Activated T-cell treated with anti-CD3 and anti-CD28 coated beads, Interleukin-2, amount 50 U/mL, for 48 hours (primary cell): ENCODE results near the gene NDUFAF7.
"Not testable (repeated sequence)": the region's sequence is repeated elsewhere in the genome, so short reads cannot be mapped to it uniquely, and the experiment has no call there.

Experiments used
- DNase-seq, 2 experiments: peaks; one replicate each; pipeline ENCODE4 v3.0.0-alpha.2; 2020

NDUFAF7 gene

GRCh38 chr2:37231241-37232130 is at the start of gene NDUFAF7, which contains the start of gene CEBPZ:
Gene NDUFAF7, plus strand, starts transcription at chr2:37231658. Its CDS starts 48 bp downstream, at chr2:37231706.
Gene CEBPZ, minus strand, starts transcription at chr2:37231596. Its CDS starts 29 bp downstream, at chr2:37231567.
- DNase-seq, result peak; percentile 94 to 95

GRCh38 chr2:37181726-37182684 is 49.5 kb upstream of the NDUFAF7 start:
- no peak for DNase-seq

GRCh38 chr2:37188570-37188969 is 42.9 kb upstream of the NDUFAF7 start, which contains the start of gene SULT6B1:
Gene SULT6B1, minus strand, starts transcription at chr2:37188670. Its CDS starts 30 bp downstream, at chr2:37188640.
- DNase-seq, result no peak

GRCh38 chr2:37189452-37190153 is 41.9 kb upstream of the NDUFAF7 start:
- no peak for DNase-seq

GRCh38 chr2:37190290-37190689 is 41.2 kb upstream of the NDUFAF7 start:
- no peak for DNase-seq

GRCh38 chr2:37191253-37191652 is 40.2 kb upstream of the NDUFAF7 start:
- DNase-seq, result no peak

GRCh38 chr2:37191747-37192146 is 39.7 kb upstream of the NDUFAF7 start:
- no peak for DNase-seq

- DNase-seq, result no peak
Measured at GRCh38 chr2:37192551-37192950, 38.9 kb upstream of the NDUFAF7 start.

GRCh38 chr2:37195862-37196319 is 35.6 kb upstream of the NDUFAF7 start:
- not testable (repeated sequence) for DNase-seq

GRCh38 chr2:37196320-37197195 is 34.9 kb upstream of the NDUFAF7 start, which contains the start of gene CEBPZOS:
Gene CEBPZOS, plus strand, starts transcription at chr2:37196496. Its CDS starts 3,209 bp downstream, at chr2:37199705.
- DNase-seq, result peak; percentile 94 to 95

- DNase-seq, result no peak
Measured at GRCh38 chr2:37198681-37199065, 32.8 kb upstream of the NDUFAF7 start.

- DNase-seq, result no peak
Measured at GRCh38 chr2:37201208-37201607, 30.2 kb upstream of the NDUFAF7 start.

GRCh38 chr2:37201766-37202165 is 29.7 kb upstream of the NDUFAF7 start:
- peak; percentile 31 to 52 for DNase-seq

- no peak for DNase-seq
Measured at GRCh38 chr2:37203708-37204107, 27.8 kb upstream of the NDUFAF7 start.

GRCh38 chr2:37205071-37205661 is 26.3 kb upstream of the NDUFAF7 start:
- not testable (repeated sequence) for DNase-seq

GRCh38 chr2:37205689-37206341 is 25.6 kb upstream of the NDUFAF7 start:
- DNase-seq, result no peak

- not testable (repeated sequence) for DNase-seq
Measured at GRCh38 chr2:37206760-37207159, 24.7 kb upstream of the NDUFAF7 start.

- no peak for DNase-seq
Measured at GRCh38 chr2:37211212-37211611, 20.2 kb upstream of the NDUFAF7 start.

GRCh38 chr2:37211939-37212338 is 19.5 kb upstream of the NDUFAF7 start:
- DNase-seq, result no peak

GRCh38 chr2:37215250-37215649 is 16.2 kb upstream of the NDUFAF7 start:
- no peak for DNase-seq
